ACC112 (cell line): Measurements from ENCODE around the gene AGK.

ENCODE experiments used
- H2AFZ ChIP-seq: fragments of 200-600 bp; sonication (generic); one replicate; pipeline ENCODE4 v1.6.0; 2017; ENCODE audit warnings: antibody characterized with exemption, low read length; ENCODE audit not compliant: unreplicated experiment
- H3K27ac ChIP-seq: fragments of 200-600 bp; sonication (generic); 2 replicates; pipeline ENCODE4 v1.5.1; 2014; ENCODE audit warnings: low read depth, mild to moderate bottlenecking, antibody characterized with exemption, low read length, moderate library complexity
- H3K27me3 ChIP-seq: fragments of 200-600 bp; sonication (generic); 2 replicates; pipeline ENCODE4 v1.6.1; 2014; ENCODE audit warnings: mild to moderate bottlenecking, antibody characterized with exemption, low read length, moderate library complexity, mixed read lengths; ENCODE audit not compliant: insufficient read depth
- H3K36me3 ChIP-seq: fragments of 200-600 bp; sonication (generic); 2 replicates; pipeline ENCODE4 v1.6.1; 2016; ENCODE audit warnings: mild to moderate bottlenecking, antibody characterized with exemption, low read length, moderate library complexity, mixed read lengths; ENCODE audit not compliant: insufficient read depth
- H3K4me1 ChIP-seq: fragments of 200-600 bp; sonication (generic); one replicate; pipeline ENCODE4 v1.6.1; 2016; ENCODE audit warnings: low read length, mixed read lengths; ENCODE audit not compliant: insufficient read depth, unreplicated experiment, control insufficient read depth
- H3K4me3 ChIP-seq: fragments of 200-600 bp; sonication (generic); 2 replicates; pipeline ENCODE4 v1.5.1; 2014; ENCODE audit warnings: mild to moderate bottlenecking, low read depth, low read length
- H3K79me2 ChIP-seq: fragments of 200-600 bp; sonication (generic); one replicate; pipeline ENCODE4 v1.6.0; 2016; ENCODE audit warnings: low read length; ENCODE audit not compliant: control insufficient read depth, unreplicated experiment, insufficient read depth

Gene AGK

DNA sequence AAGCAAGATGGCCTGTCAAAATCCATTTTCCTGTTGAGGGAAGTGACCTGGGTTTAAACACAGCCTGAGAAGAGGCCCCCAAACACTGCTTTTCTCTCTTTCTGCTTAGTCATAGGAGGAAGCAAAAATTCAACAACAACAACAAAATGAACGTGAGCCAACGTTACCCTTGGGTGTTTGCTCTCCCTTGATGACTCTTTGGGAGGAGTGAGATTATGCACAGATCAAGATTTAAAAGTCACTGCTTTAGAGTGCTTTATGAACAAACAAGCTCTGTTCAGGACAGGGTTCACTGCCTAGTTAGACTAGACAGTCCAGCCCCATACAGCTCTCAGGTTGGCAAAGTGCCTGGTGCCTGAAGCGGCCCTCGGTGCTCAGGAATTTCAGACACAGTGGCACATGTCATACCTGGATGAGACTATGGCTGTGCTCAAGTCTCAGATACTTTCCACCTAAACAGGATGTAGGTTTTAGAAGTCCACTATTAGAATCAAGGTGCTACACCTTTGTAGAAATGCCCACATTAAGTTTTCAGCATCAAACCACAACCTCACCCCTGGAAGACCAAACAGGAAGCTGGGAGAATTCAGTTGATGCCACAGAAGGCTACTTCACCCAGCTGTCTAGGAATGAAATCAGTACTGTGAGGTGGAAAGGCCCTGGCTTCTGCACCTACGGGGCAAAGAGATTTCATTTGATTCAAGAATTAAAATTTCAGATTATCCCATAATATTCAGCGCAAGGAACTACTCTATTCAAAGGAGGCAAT, 112.1 kb downstream of the AGK start:
- Histone ChIP-seq H3K4me3 (no peak overlapping the region), H3K27me3 (no peaks in the 10 kb centered on the region), H3K4me1 (peaks cover 7% of the 10 kb centered on the region), H3K36me3 (peaks cover 3% of the 10 kb centered on the region; the same call in 1 of the 2 replicates), H3K27ac (no peak overlapping the region), H2AFZ (no peak overlapping the region), H3K79me2 (no peaks in the 10 kb centered on the region)

DNA sequence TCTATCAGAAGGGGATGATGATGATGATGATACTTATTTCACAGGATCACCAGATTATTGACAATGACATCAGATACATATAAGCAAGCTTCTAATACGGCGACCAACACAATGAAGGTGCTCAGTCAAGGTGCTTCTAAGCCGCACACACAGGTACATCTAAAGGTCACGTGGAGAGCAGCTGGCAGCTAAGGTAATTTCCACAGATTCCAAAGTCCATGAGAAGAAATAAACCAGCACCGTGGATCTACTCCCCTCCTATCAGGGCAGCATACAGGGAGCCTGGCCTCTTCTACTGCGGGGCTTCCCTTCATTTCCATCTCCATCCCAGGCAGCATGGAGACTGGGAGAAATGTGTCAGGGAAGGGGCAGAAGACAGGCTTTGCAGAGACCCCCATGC, 113.2 kb downstream of the AGK start:
- peaks cover 3% of the 10 kb centered on the region; the same call in 1 of the 2 replicates for H3K36me3 ChIP-seq
- no peaks in the 10 kb centered on the region for H3K27me3 ChIP-seq
- no peak overlapping the region for H3K4me3 ChIP-seq
- H2AFZ ChIP-seq: no peak overlapping the region
- no peaks in the 10 kb centered on the region for H3K79me2 ChIP-seq
- no peak overlapping the region for H3K27ac ChIP-seq
- peaks cover 7% of the 10 kb centered on the region for H3K4me1 ChIP-seq

DNA sequence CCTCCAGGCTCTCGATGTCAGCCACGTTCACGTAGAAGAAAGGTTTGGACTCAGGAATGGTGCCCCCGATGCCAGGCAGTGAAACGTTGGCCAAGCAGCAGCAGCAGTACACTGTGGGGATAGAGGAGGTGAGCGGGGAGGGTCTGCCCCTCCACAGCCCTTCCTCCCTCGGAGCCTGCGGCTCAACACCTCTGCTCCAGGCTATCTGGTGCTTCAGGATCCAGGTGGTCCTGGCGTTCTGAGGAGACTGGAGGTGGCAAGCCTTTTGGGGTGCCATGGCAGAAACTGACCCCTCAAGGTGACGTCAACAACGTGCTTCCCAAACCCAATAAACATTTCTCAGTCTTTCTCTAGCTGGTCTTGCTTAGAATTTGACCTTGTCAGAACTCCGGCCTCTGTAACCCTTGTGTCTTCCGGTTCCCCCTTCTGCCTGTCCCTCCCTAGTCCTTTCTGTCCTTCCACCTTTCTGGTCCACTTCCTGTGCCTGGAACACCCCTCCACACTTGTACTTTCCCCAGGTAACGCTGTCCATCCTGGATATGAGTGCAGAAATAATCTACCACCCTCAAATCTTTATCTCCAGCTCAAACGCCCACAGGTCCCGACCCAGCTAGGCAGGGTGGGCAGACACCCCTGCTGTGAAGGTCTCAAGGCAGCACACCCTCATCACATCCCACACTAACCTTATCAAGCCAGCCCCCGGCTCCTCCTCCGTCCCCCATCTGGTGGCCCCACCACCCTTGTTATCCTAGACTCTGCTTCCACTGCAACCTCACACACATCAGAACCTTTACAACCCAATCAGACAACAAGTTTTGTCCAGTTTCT, 114.2 kb downstream of the AGK start:
- peaks cover 3% of the 10 kb centered on the region; the same call in 1 of the 2 replicates for H3K36me3 ChIP-seq
- peaks cover 7% of the 10 kb centered on the region for H3K4me1 ChIP-seq
- H3K4me3 ChIP-seq: no peak overlapping the region
- no peak overlapping the region for H2AFZ ChIP-seq
- no peaks in the 10 kb centered on the region for H3K79me2 ChIP-seq
- H3K27me3 ChIP-seq: no peaks in the 10 kb centered on the region
- no peak overlapping the region for H3K27ac ChIP-seq

DNA sequence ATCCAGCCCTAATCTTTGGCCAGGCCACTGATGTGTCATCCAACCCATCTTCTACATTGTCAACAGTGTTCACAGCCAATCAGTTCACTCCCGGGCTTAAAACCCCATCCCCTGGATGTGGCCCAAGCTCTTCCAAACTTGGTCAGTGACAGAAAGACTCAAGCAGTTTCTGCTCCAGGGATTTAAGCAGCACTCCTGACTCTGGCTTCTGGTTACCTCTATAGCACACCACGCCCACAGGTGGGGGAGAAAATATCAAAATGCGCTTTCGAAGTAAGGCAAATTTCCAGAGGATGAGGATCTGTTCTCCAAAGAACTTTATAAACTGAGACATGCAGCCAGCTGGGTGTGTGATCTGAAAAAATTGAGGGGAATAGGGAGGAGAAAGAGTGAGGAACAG, 114.9 kb downstream of the AGK start:
- H3K79me2 ChIP-seq: no peaks in the 10 kb centered on the region
- no peaks in the 10 kb centered on the region for H3K27me3 ChIP-seq
- no peak overlapping the region for H2AFZ ChIP-seq
- no peak overlapping the region for H3K4me3 ChIP-seq
- peaks cover 7% of the 10 kb centered on the region for H3K4me1 ChIP-seq
- no peak overlapping the region for H3K27ac ChIP-seq
- H3K36me3 ChIP-seq: peaks cover 3% of the 10 kb centered on the region; the same call in 1 of the 2 replicates

DNA sequence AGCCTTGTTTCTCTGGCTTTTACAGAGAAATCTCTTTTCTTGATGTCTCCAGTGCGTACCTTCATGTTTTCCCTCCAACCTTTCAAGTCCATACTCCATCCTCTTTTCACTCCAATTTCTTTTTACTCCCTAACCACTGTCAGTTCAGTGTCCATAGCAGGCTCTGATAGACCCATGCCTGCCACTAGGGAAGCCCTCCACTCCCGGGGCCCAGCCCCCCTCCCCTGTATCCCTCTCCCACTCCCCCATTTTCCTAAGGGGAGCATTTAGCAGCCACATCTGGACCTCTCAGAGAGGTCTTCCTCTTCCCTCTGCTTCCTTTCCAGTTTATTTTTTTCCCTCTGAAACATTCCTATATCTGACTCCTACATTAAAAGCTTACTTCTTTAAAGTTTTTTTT, 117.6 kb downstream of the AGK start:
- Histone ChIP-seq H3K36me3 (no peaks in the 10 kb centered on the region), H3K27me3 (no peaks in the 10 kb centered on the region), H3K79me2 (no peaks in the 10 kb centered on the region), H2AFZ (no peak overlapping the region), H3K27ac (no peak overlapping the region), H3K4me3 (no peak overlapping the region), H3K4me1 (no peaks in the 10 kb centered on the region)

DNA sequence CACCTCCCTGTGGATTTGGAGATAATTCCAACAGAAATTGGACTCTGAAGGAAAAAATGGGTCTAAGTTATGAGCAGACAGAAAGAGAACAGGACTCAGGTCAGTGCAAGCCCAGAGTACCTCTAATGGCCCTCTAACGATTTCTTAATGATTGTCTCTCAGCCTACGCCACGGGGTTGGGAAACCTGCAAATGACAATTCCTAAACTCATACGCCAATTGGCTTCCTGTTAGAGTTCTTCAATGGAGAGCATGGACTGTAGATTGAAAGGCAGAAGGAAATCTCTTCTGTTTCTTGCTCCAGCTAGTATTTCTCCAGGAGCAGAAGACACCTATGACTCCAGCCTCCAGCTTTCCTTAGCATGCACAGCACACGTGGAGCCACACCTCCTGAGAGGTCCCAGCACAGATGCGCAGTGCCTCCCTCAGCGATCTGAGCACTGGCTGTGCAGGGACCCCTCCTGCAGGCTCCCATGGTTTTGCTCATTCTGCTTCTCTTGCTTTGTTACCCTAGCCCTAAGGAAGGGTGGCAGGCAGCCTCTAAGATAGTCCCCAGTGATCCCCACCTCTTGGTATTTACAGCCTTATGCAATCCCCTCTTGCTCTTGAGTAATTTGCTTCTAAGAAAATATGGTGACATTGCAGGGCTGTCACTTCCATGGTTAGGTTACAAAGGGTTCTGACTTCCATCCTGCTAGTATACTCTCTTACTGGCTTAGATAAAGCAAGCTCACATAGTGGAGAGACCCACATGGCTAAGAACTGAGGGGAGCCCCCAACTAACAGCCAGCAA, 120.7 kb downstream of the AGK start:
- Histone ChIP-seq H3K36me3 (no peaks in the 10 kb centered on the region), H3K4me1 (no peaks in the 10 kb centered on the region), H3K4me3 (no peak overlapping the region), H3K79me2 (no peaks in the 10 kb centered on the region), H3K27ac (no peak overlapping the region), H3K27me3 (no peaks in the 10 kb centered on the region), H2AFZ (no peak overlapping the region)

DNA sequence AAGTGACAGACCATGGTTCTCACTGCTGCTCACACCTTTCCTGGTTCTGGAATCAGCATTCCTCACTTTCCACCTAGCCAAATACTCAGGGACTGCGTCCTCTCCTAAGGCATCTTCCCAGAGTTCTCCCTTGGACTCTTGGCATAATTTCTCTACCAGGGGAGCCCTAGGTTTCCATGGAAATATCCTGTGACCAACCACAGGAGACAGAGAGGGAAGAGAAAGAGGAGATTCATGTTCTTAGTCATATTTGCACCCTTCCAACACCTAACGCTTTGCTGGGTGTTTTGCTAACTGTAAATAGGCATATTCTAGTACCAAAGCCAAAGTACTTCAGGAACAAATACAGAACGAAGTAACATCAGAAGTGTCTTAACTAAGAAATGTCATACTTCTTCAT, 122.1 kb downstream of the AGK start:
- no peak overlapping the region for H3K4me3 ChIP-seq
- H3K27me3 ChIP-seq: no peaks in the 10 kb centered on the region
- H2AFZ ChIP-seq: no peak overlapping the region
- no peak overlapping the region for H3K27ac ChIP-seq
- H3K36me3 ChIP-seq: no peaks in the 10 kb centered on the region
- H3K79me2 ChIP-seq: no peaks in the 10 kb centered on the region
- no peaks in the 10 kb centered on the region for H3K4me1 ChIP-seq

DNA sequence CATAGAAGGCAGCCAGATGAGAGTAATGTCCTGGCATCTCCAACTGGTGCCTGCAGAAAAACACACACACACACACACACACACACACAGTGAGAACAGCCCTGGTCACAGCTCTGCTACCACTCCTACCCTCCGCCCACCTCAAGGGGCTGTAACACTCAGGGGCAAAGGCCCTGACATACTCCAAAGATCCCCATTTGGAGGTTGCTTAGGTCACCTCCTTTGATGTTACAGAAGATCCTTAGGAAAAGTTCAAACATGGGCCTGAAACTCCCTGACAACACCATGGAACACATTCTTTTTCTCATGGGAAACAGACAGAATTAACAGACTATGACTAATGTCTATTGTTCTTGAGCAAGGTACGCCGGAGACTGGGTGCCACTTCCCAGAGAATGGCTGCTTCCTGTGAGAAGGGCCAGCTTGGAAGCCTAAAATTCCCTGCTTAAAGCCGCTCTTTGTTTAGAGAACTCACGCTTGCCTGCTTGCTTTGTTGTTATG, 123.0 kb downstream of the AGK start:
- Histone ChIP-seq H3K36me3 (no peaks in the 10 kb centered on the region), H3K27ac (no peak overlapping the region), H3K79me2 (no peaks in the 10 kb centered on the region), H3K27me3 (no peaks in the 10 kb centered on the region), H3K4me3 (no peak overlapping the region), H3K4me1 (no peaks in the 10 kb centered on the region), H2AFZ (no peak overlapping the region)

DNA sequence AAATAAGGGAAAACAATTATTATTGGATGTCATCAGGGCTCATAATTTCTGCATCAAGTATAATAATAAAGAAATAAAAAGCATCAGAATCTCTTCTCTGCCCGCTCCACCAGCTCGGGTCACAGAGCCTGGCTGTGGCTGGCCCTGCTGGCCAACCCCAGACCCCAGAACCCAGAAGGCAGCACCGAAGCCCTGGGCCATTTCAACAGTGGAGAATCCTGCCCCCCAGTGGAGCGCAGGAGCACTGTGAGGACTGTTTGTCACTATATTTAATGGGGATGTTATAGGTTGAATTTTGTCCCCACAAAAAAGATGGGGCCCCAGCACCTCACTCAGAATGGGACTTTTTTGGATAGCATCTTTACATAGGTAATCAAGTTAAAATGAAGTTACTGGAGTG, 123.5 kb downstream of the AGK start:
- H2AFZ ChIP-seq: no peak overlapping the region

DNA sequence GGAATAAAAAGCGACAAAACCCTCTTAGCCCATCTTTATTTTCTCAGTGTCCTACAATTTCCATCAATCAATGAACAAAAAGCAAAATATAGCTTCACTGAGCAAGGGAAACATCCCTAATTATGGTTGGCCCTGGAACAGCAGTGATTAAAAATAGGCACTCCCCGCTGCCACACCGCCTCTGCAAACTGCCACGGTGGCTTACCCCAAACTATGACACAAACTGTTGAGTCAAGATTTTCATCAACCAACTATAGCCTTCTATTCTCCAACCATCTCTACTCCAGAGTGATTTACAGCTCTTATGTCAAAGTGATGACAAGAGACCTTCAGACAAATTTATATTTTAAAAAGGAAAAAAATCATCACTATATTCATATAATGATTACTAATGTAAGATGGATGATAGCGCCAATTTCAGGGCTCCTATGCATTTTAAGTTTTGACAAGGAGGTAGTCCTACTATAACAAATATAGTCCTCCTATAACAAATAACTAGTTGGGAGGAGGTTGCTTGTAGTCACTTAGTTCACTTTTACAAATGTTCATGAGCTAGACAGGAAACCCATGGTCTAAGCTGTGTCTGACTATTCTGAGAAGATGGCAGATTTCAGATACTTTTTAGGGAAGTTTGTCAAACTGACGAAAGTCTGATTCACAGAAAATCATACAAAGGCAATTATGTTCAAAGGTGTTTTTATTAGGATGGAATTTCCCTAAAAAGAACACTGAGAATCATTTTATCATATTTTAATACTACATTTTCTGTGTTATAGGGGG, 124.4 kb downstream of the AGK start:
- no peak overlapping the region for H3K4me3 ChIP-seq
- no peaks in the 10 kb centered on the region for H3K4me1 ChIP-seq
- H3K27me3 ChIP-seq: no peaks in the 10 kb centered on the region
- H3K27ac ChIP-seq: no peak overlapping the region
- no peaks in the 10 kb centered on the region for H3K79me2 ChIP-seq
- no peaks in the 10 kb centered on the region for H3K36me3 ChIP-seq
- no peak overlapping the region for H2AFZ ChIP-seq

More for the DNA sequence above, 123.5 kb downstream of the AGK start:
- H3K36me3 ChIP-seq: no peaks in the 10 kb centered on the region
- H3K4me1 ChIP-seq: no peaks in the 10 kb centered on the region
- H3K27me3 ChIP-seq: no peaks in the 10 kb centered on the region
- no peak overlapping the region for H3K27ac ChIP-seq
- no peak overlapping the region for H3K4me3 ChIP-seq
- H3K79me2 ChIP-seq: no peaks in the 10 kb centered on the region
